ENCODE data around the gene TRPM3. TPM values are rescaled to one million over a fixed set of nuclear protein-coding genes. Genes with fewer than 3 reads are reported as not detected.

Gene TRPM3
- total and polyA plus RNA-seq, 2 of the 13 experiments (the other 11 are each of a cell fraction or from before 2014, with no cell fraction given), result not detected

GRCh38 chr9:71096421-71097108 lies 24.9 kb downstream of the TRPM3 start (continued):
- peak; percentile 63; the same call in 1 of the 2 replicates for TF ChIP-seq MYPOP (CRISPR knock-in tag; IDR thresholded peaks at IDR 0.05)
- TF ChIP-seq FOSL1 (CRISPR knock-in tag; IDR thresholded peaks at IDR 0.05; ENCODE audit: borderline replicate concordance), result no peak

- no peaks in the 10 kb centered on the region for H3K27me3 ChIP-seq (ENCODE audit: control insufficient read depth in 1 of 2, insufficient read depth in 2 of 2, low read length in 2 of 2)
- POLR2A ChIA-PET, result no interaction called here
- H3K4me3 ChIP-seq (replicated peaks in 1 of 3; ENCODE audit: insufficient read depth in 1 of 3, low read depth in 2 of 3, low read length in 3 of 3), result no peak overlapping the region
- no peak overlapping the region for H3K9ac ChIP-seq (ENCODE audit: insufficient read depth, low read depth, low read length)
- ATAC-seq (no peak), FAIRE-seq (no peak), DNase-seq (ENCODE audit: low spot score) (peak; percentile 21)
- CTCF ChIA-PET (ENCODE audit: low intra/inter-chr PET ratio, low total read pairs), result no interaction called here
- TF ChIP-seq ZBTB20 (CRISPR knock-in tag; IDR thresholded peaks at IDR 0.05; ENCODE audit: borderline replicate concordance, low read depth) (no peak), CEBPG (CRISPR knock-in tag; IDR thresholded peaks at IDR 0.05) (no peak), ESRRA (CRISPR knock-in tag; IDR thresholded peaks at IDR 0.05; ENCODE audit: low read depth) (no peak), TEAD2 (CRISPR knock-in tag; IDR thresholded peaks at IDR 0.05) (no peak), TFDP2 (CRISPR knock-in tag; IDR thresholded peaks at IDR 0.05) (no peak), MTF1 (CRISPR knock-in tag; IDR thresholded peaks at IDR 0.05) (no peak), ZNF12 (CRISPR knock-in tag; IDR thresholded peaks at IDR 0.05) (no peak), ZNF687 (CRISPR knock-in tag; IDR thresholded peaks at IDR 0.05) (no peak), ZNF124 (CRISPR knock-in tag; IDR thresholded peaks at IDR 0.05) (no peak), RXRA (CRISPR knock-in tag; IDR thresholded peaks at IDR 0.05) (no peak)
- H4K20me1 ChIP-seq (ENCODE audit: insufficient read depth, low read length), result no peaks in the 10 kb centered on the region; the same call in 1 of the 2 replicates
- in situ Hi-C loops (cut with HindIII; ENCODE audit: extremely low pct_ligation_motif_present, low pct_unique_long_range_greater_than_20kb), result no loop called here
- WGBS (ENCODE audit: low lambda C conversion rate), result 37% methylated on average over 4 of the region's 4 CpGs
- H2AFZ ChIP-seq (ENCODE audit: low read length), result no peak overlapping the region
- H3K9me3 ChIP-seq (ENCODE audit: low read length), result no peaks in the 10 kb centered on the region
- intact Hi-C loops (cut with micrococcal nuclease; ENCODE audit: unreplicated experiment), result no loop called here
- no peaks in the 10 kb centered on the region for H3K36me3 ChIP-seq (replicated peaks in 1 of 2; ENCODE audit: control insufficient read depth in 1 of 2, insufficient read depth in 2 of 2, low read length in 2 of 2)
- no peak overlapping the region for H3K4me2 ChIP-seq (ENCODE audit: low read depth, low read length)
- no peak overlapping the region for H3K27ac ChIP-seq (ENCODE audit: extremely low read length, insufficient read depth, low read length)
- no peaks in the 10 kb centered on the region for H3K79me2 ChIP-seq (ENCODE audit: insufficient read depth, low read length)
- peaks cover 42% of the 10 kb centered on the region for H3K4me1 ChIP-seq (ENCODE audit: insufficient read depth, low read length)
- BruUV-seq (replicated peaks), result no TSS peak
Observed at GRCh38 chr9:71094708-71095251, 26.6 kb downstream of the TRPM3 start.

Measured in HepG2 (cell line).